GM19467 (cell line): ENCODE measurements around the gene MED19.
A peak's percentile ranks its signal among the peaks of the same experiment; 100 is the strongest.
"Not testable (repeated sequence)": the region's sequence is repeated elsewhere in the genome, so short reads cannot be mapped to it uniquely, and the experiment has no call there.

ENCODE experiments used
- ATAC-seq: cut with Tn5 transposase; IDR thresholded peaks from one replicate; pipeline ENCODE4 v1.9.1; 2021; ENCODE audit warnings: mild to moderate bottlenecking, moderate library complexity; ENCODE audit not compliant: unreplicated experiment

The MED19 gene

DNA sequence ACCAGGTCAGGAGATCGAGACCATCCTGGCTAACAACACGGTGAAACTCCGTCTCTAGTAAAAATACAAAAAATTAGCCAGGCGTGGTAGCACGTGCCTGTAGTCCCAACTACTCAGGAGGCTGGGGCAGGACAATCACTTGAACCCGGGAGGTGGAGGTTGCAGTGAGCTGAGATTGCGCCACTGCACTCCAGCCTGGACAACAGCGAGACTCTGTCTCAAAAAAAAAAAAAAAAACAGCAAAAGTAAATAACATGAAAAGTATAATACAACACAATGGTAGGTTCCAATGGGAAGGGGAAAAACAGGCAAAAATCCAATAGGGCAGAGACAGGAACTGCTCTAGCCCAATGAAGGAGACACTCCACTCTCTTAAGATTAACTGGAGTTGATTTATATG is 6.6 kb downstream of the MED19 start:
- ATAC-seq, result not testable (repeated sequence)

DNA sequence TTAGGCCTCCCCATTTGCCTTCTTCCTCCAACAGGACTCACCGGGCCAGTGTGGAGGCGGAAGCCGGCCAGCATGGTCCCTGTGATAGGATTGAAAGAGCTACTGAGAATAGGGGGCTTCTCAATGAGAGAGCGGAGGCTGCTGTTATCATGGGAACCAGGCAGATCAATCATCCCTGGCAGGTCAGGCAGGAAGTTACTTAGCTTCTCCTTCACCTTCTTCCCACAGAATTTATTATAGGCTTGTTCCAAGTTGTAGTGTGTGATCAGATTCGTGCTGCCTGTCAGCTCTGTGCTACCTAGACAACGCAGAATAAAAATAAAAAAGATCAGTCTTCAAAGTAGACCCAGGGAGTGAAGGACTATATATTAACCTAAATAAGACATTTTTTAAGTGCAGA is 7.1 kb downstream of the MED19 start:
- no peak for ATAC-seq

DNA sequence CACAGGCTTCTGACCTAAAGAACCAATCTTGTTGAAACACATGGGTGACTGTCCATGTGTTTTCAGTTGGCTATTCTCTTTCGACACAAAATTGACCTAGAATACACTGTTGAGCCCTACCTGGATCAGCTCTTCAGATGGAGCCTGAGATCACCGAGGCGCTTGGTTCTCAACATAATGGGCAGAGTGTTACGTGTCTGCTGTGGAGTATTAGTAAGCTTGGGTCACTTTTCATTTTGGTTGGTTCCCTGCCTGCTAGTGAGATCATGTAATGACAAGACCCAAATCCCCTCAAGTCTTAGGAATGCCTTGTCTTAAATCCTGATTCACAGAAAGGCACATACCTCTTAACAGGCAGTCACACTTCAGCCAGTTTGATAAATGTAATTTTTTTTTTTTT is 8.7 kb downstream of the MED19 start:
- no peak for ATAC-seq

DNA sequence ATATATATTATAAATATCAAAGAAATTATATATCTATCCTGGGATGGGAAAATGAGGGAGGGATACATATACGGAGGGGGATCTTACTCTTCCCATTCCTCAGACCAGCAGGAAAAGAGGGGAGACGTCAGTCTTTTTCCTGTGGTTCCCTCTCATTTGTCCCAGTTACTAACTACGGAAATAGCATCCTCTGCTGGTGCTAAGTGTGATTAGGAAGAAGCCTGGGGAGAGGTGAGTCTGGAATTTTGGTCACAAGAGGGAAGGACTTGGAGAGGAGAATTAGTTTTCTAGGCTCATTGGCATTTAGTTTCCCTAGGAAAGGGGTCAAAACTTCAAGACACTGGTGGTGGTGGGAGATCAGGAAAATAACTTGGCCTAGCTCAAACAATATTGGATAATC is 11.6 kb downstream of the MED19 start:
- ATAC-seq, result no peak

GRCh38 chr11:57699813-57700212 is 12.2 kb downstream of the MED19 start:
- ATAC-seq, result no peak

- no peak for ATAC-seq
These were observed 13.1 kb downstream of the MED19 start for GRCh38 chr11:57698843-57699365.

DNA sequence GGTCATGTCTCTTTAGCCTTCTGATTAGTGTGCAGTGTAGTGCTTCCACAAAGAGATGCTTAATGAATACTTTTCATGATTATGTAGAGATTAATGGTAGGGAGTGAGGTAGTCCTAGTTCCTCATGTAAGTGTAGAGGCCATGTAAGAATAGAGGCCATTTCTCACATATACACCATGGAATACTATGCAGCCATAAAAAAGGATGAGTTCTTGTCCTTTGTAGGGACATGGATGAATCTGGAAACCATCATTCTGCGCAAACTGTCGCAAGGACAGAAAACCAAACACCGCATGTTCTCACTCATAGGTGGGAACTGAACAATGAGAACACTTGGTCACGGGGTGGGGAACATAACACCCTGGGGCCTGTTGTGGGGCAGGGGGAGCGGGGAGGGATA is 21.5 kb downstream of the MED19 start:
- not testable (repeated sequence) for ATAC-seq

GRCh38 chr11:57681168-57681567 is 30.8 kb downstream of the MED19 start:
- no peak for ATAC-seq

GRCh38 chr11:57680552-57680874 is 31.5 kb downstream of the MED19 start:
- no peak for ATAC-seq

DNA sequence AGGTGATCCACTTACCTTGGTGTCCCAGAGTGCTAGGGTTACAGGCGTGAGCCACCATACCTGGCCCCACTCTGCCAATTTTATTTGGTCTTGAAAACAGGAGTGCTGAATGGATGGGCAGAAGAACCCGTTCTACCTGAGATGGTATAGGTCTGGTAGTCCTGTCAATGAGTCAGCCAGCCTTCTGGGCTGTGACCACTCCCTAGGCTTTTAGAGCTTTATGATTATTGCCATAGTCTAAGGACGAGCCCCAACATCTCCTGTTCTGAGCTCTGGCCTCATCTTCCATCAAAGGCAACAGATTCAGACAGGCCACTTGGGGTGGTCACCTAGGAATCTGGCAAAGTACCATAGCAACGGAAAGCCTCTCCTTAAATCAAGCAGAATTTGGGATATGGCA is 32.6 kb downstream of the MED19 start:
- ATAC-seq, result no peak

DNA sequence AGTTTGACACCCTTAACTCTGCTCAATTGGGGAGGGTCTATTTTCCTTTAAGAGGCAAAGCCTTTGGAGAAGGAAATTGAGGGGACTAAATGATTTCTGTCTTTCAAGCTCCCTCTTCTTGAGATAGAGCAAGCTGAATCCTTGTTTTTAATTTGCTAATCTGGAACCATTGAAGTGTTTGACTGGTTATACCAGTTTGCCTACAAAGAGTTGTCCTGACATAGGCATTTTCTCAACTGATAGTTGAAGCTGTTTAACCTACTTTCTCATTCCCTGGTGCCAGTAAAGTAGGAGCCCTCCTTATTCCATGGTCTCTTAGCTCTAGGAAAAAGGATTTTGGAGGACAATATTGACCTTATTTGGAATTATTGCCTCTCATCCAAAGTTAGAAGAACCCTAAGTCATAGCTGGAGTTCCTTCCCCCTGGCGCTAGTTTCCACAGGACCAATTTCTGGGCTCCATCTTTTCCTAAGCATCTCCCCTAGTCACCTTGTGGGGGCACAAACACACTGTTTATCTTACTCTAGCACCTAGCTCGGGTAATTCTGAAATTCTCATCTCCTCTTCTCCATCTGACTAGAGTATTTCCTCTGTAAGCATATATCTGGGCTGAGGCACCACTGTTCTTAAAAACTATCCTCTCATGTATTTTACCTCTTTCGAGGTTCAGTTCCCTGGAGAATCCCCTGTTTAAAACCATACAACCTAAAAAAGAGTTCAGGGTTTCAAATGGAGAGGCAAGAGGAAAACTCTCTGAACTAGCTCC is 36.7 kb downstream of the MED19 start:
- ATAC-seq, result no peak

DNA sequence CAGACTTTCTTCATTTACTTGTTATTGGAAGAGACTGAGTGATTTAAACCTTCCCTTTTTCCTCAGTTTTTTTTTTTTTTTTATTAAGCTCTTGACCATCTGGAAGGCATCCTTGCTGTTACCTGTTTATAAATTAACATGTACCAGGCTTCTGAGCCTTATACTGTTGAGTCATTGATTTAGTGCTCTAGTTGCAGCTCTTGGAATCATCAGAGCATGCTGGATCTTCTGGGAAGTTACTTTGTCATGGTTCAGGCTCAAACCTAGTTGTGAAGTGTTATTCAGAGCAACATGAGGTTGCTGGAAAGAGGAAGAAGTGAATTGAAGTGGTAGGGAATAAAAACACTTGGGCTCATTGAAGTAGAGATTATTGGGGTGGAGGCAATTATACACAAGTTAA is 37.8 kb downstream of the MED19 start:
- no peak for ATAC-seq

DNA sequence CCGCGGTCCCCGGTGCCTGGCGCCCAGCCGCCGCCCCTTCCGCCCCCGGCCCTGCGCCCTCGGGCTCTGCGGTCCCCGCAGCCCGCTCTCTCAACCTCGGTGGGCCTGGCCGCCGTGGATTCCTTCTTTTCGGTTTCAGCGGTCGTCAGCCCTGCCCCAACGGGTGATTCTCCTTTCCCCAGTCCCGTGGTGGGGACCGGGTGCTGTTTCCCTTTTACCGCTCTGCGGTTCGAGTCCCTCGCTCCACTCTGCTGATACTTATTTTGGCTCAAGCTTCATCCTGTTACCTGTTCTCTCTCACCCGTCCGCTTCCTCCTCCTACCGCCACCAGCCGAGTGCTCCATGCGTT is 43.6 kb downstream of the MED19 start:
- ATAC-seq, result peak; percentile 4

- ATAC-seq, result peak; percentile 83
These were observed 44.1 kb downstream of the MED19 start, which contains the start of gene ZDHHC5 for GRCh38 chr11:57667736-57668433. Gene ZDHHC5 (plus strand): TSS chr11:57668114. CDS start chr11:57673091, 4,977 bp downstream.

- ATAC-seq, result peak; percentile 62
These were observed 44.8 kb downstream of the MED19 start for GRCh38 chr11:57667117-57667735.

- no peak for ATAC-seq
These were observed 48.0 kb downstream of the MED19 start for GRCh38 chr11:57663975-57664374.

DNA sequence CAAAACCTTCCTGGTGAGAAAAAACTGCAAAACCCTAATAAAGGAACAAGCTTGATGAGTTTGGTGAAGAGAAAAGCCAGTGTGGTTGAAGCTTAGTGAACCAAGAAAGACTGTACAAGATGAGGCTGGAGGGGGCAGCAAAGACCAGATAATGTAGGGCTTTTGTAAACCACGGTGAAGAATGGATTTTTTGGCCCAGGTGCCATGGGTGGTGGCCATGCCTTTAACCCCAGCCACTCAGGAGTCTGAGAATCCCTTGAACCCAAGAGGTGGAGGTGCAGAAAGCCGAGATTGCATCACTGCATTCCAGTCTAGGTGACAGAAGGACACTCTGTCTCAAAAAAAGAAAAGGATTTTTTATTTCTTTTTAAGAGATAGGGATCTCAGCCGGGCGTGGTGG is 49.1 kb downstream of the MED19 start:
- ATAC-seq, result no peak

- ATAC-seq, result no peak
These were observed 52.3 kb downstream of the MED19 start for GRCh38 chr11:57659669-57660068.

DNA sequence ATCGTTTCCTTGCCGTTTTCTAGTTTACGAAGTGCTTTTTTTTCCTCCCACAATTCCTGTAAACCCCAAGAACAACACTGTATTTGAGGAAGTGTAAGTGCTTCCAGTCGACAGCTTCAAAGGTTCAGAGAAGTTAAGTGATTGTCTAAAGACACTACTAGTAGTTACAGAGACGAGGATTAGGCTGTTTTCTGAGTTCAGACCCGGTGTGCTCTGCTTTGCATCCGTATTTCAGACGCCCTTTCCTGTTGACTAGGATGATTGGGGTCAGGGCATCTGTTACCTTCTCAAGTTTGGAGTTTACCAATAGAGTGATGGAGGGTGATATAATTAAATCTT is 54.0 kb downstream of the MED19 start:
- no peak for ATAC-seq

GRCh38 chr11:57657194-57658022 is 54.6 kb downstream of the MED19 start, which contains the start of gene CLP1:
Gene CLP1 (plus strand): TSS chr11:57657762. CDS start chr11:57659477, 1,715 bp downstream.
- ATAC-seq, result peak; percentile 98

DNA sequence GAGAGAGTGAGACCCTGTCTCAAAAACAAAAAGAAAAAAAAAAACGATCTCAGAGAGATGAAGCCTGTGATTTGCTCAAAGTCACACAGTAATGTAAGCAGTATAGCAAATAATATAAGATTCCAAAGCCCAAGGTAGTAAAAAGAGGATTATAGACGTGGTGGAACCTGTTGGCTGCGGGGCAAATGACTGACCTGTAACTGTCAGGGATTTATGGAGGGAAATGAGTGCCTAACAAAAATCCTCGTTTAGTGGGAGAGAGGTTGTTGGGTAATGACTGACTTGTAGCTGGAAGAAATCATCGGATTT is 55.2 kb downstream of the MED19 start:
- ATAC-seq, result no peak
